SU-DHL-6 (cell line): ENCODE results near the gene FMC1.

Experiments used
- H2AFZ ChIP-seq: fragments of 200-600 bp; sonication (generic); 2 replicates; pipeline ENCODE4 v1.6.1; 2014; ENCODE audit warnings: low read depth, mild to moderate bottlenecking, moderate library complexity, mixed read lengths, antibody characterized with exemption, low read length; ENCODE audit not compliant: severe bottlenecking
- H3F3A ChIP-seq: fragments of 200-600 bp; shearing (Covaris generic); 2 replicates; pipeline ENCODE4 v1.6.0; 2016; ENCODE audit warnings: antibody characterized with exemption, mild to moderate bottlenecking; ENCODE audit not compliant: insufficient read depth
- H3K27ac ChIP-seq: fragments of 200-600 bp; sonication (generic); 2 replicates; pipeline ENCODE4 v1.5.1; 2016; ENCODE audit warnings: low read depth, mild to moderate bottlenecking, low read length, moderate library complexity, mixed read lengths
- H3K27me3 ChIP-seq: fragments of 200-600 bp; sonication (generic), shearing (Covaris generic); 2 replicates; pipeline ENCODE4 v1.6.0; 2014; ENCODE audit warnings: mild to moderate bottlenecking, low read length
- H3K36me3 ChIP-seq: fragments of 200-600 bp; sonication (generic); 2 replicates; pipeline ENCODE4 v1.6.1; 2014; ENCODE audit warnings: mild to moderate bottlenecking, low read length, mixed read lengths
- H3K4me2 ChIP-seq: fragments of 300-600, 200-600 bp; shearing (Covaris generic), sonication (generic); 2 replicates; pipeline ENCODE4 v1.6.0; 2014; ENCODE audit warnings: low read length, low read depth, mild to moderate bottlenecking; ENCODE audit not compliant: poor library complexity, severe bottlenecking
- H3K4me3 ChIP-seq: fragments of 200-600 bp; sonication (generic); 2 replicates; pipeline ENCODE4 v1.5.1; 2014; ENCODE audit warnings: antibody characterized with exemption, low read length, mild to moderate bottlenecking, mixed read lengths; ENCODE audit not compliant: insufficient read depth, poor library complexity, severe bottlenecking
- H3K79me2 ChIP-seq: fragments of 200-600 bp; sonication (generic); 2 replicates; pipeline ENCODE4 v1.6.1; 2014; ENCODE audit warnings: mild to moderate bottlenecking, low read length, moderate library complexity; ENCODE audit not compliant: insufficient read depth
- H3K9ac ChIP-seq: fragments of 200-600 bp; sonication (generic); 2 replicates; pipeline ENCODE4 v1.7.0; 2014; ENCODE audit warnings: mild to moderate bottlenecking, low read length
- H3K9me2 ChIP-seq: fragments of 200-600 bp; sonication (generic); replicated peaks from 2 replicates; pipeline ENCODE4 v1.6.1; 2014; ENCODE audit warnings: low read length; ENCODE audit not compliant: insufficient read depth
- H3K9me3 ChIP-seq: fragments of 200-600 bp; sonication (generic); 2 replicates; pipeline ENCODE4 v1.6.1; 2014; ENCODE audit warnings: low read length, mixed read lengths; ENCODE audit not compliant: insufficient read depth
- H4K20me1 ChIP-seq: fragments of 200-600 bp; sonication (generic); 2 replicates; pipeline ENCODE4 v1.6.1; 2014; ENCODE audit warnings: low read depth, mild to moderate bottlenecking, antibody characterized with exemption, low read length, moderate library complexity, mixed read lengths
- CTCF ChIP-seq: fragments of 200-600 bp; sonication (generic); IDR thresholded peaks from one replicate; pipeline ENCODE4 v1.5.1; 2017; ENCODE audit warnings: antibody characterized with exemption, mild to moderate bottlenecking, low read length, moderate library complexity; ENCODE audit not compliant: insufficient read depth, poor library complexity, severe bottlenecking
- EZH2phosphoT487 ChIP-seq: fragments of 200-600 bp; sonication (generic), shearing (Covaris generic); conservative IDR thresholded peaks from 2 replicates; pipeline ENCODE4 v1.6.1; 2018; ENCODE audit warnings: mild to moderate bottlenecking, antibody characterized with exemption, low read length, moderate library complexity, mixed read lengths

FMC1 gene

GRCh38 chr7:139294241-139294640, 46.9 kb upstream of the FMC1 start:
- TF ChIP-seq CTCF, result no peak
- no peak for TF ChIP-seq EZH2phosphoT487
- Histone ChIP-seq H2AFZ (no peak overlapping the region), H4K20me1 (no peaks in the 10 kb centered on the region), H3K79me2 (no peaks in the 10 kb centered on the region), H3K9ac (no peak overlapping the region), H3F3A (no peaks in the 10 kb centered on the region), H3K9me2 (no peaks in the 10 kb centered on the region), H3K4me2 (no peak overlapping the region), H3K36me3 (no peaks in the 10 kb centered on the region), H3K27ac (no peak overlapping the region), H3K27me3 (no peaks in the 10 kb centered on the region), H3K4me3 (no peak overlapping the region), H3K9me3 (no peaks in the 10 kb centered on the region)

GRCh38 chr7:139294951-139295575, 46.1 kb upstream of the FMC1 start:
- no peak for TF ChIP-seq EZH2phosphoT487
- no peak for TF ChIP-seq CTCF
- H3K36me3 ChIP-seq, result no peaks in the 10 kb centered on the region

GRCh38 chr7:139297795-139298194, 43.3 kb upstream of the FMC1 start:
- Histone ChIP-seq H3K4me3 (no peak overlapping the region), H3F3A (no peaks in the 10 kb centered on the region), H3K36me3 (no peaks in the 10 kb centered on the region), H2AFZ (no peak overlapping the region), H3K9me3 (no peaks in the 10 kb centered on the region), H3K4me2 (no peak overlapping the region), H3K27ac (no peak overlapping the region), H3K79me2 (no peaks in the 10 kb centered on the region), H4K20me1 (no peaks in the 10 kb centered on the region), H3K9ac (no peak overlapping the region), H3K27me3 (no peaks in the 10 kb centered on the region), H3K9me2 (no peaks in the 10 kb centered on the region)
- TF ChIP-seq EZH2phosphoT487, result no peak
- no peak for TF ChIP-seq CTCF

More at GRCh38 chr7:139294951-139295575, 46.1 kb upstream of the FMC1 start:
- Histone ChIP-seq H3K27ac (no peak overlapping the region), H3K4me3 (no peak overlapping the region), H3K9me2 (no peaks in the 10 kb centered on the region), H3K4me2 (no peak overlapping the region), H4K20me1 (no peaks in the 10 kb centered on the region), H3K79me2 (no peaks in the 10 kb centered on the region), H3K27me3 (no peaks in the 10 kb centered on the region), H3K9ac (no peak overlapping the region), H2AFZ (no peak overlapping the region), H3K9me3 (no peaks in the 10 kb centered on the region), H3F3A (no peaks in the 10 kb centered on the region)
